ENCODE measurements around the gene ST8SIA2.
"Not testable (repeated sequence)": the region's sequence is repeated elsewhere in the genome, so short reads cannot be mapped to it uniquely, and the experiment has no call there.

The ST8SIA2 gene

GRCh38 chr15:92473756-92474155 is 80.1 kb downstream of the ST8SIA2 start:
- Histone ChIP-seq H3K14ac (ENCODE audit: low read length) (no peak overlapping the region), H3K23ac (ENCODE audit: low read depth, low read length, poor library complexity) (no peak overlapping the region), H3K79me1 (ENCODE audit: low read depth, low read length) (peaks cover 3% of the 10 kb centered on the region), H3K4me3 (ENCODE audit: low read length in 2 of 2) (no peak overlapping the region), H3K27ac (replicated peaks; ENCODE audit: low read length) (no peak overlapping the region), H2BK12ac (ENCODE audit: low read length) (no peak overlapping the region), H3K18ac (ENCODE audit: low read length) (peak overlapping the region; percentile 15), H2AFZ (ENCODE audit: low read length) (no peak overlapping the region), H4K8ac (ENCODE audit: low read depth, low read length) (no peak overlapping the region), H3K4me1 (ENCODE audit: control insufficient read depth in 2 of 2, insufficient read depth in 1 of 2, low read depth in 1 of 2, low read length in 2 of 2) (peaks cover 3 to 7% of the 10 kb centered on the region in 2 donors), H2BK5ac (ENCODE audit: low read length) (no peak overlapping the region), H2AK5ac (ENCODE audit: low read depth, low read length) (peak overlapping the region; percentile 12), H4K91ac (ENCODE audit: low read depth, low read length, poor library complexity) (no peak overlapping the region), H3K9ac (ENCODE audit: low read depth, low read length, poor library complexity) (no peak overlapping the region), H3K9me3 (replicated peaks in 1 of 2; ENCODE audit: control insufficient read depth in 2 of 2, insufficient read depth in 1 of 2, low read depth in 1 of 2, low read length in 2 of 2) (no peaks in the 10 kb centered on the region), H2BK120ac (ENCODE audit: low read depth, low read length) (no peak overlapping the region), H3K4me2 (ENCODE audit: insufficient read depth, low read length, poor library complexity, severe bottlenecking) (no peak overlapping the region), H3K27me3 (ENCODE audit: control insufficient read depth in 3 of 3, insufficient read depth in 3 of 3, low read depth in 1 of 3, low read length in 3 of 3) (no peaks in the 10 kb centered on the region), H3K4ac (ENCODE audit: low read length) (no peak overlapping the region), H3K36me3 (replicated peaks in 1 of 2; ENCODE audit: control insufficient read depth in 2 of 2, insufficient read depth in 2 of 2, low read length in 2 of 2) (no peaks in the 10 kb centered on the region), H2BK15ac (ENCODE audit: low read length) (no peak overlapping the region)
- DNase-seq (ENCODE audit: low spot score), result no peak
- WGBS, 2 donors (ENCODE audit: extremely low coverage in 2 of 2, insufficient read length in 2 of 2, insufficient replicate concordance in 1 of 2), result no CpG with 5 or more reads among the region's 12 CpGs

GRCh38 chr15:92479730-92480129 is 86.0 kb downstream of the ST8SIA2 start:
- DNase-seq (ENCODE audit: low spot score); H3K18ac ChIP-seq (ENCODE audit: low read length); H3K4me3 ChIP-seq (ENCODE audit: low read length in 2 of 2); H3K9me3 ChIP-seq (replicated peaks in 1 of 2; ENCODE audit: control insufficient read depth in 2 of 2, insufficient read depth in 1 of 2, low read depth in 1 of 2, low read length in 2 of 2); H2BK15ac ChIP-seq (ENCODE audit: low read length); H3K14ac ChIP-seq (ENCODE audit: low read length); H4K8ac ChIP-seq (ENCODE audit: low read depth, low read length); H3K4ac ChIP-seq (ENCODE audit: low read length); H2BK12ac ChIP-seq (ENCODE audit: low read length); H2BK5ac ChIP-seq (ENCODE audit: low read length); H3K23ac ChIP-seq (ENCODE audit: low read depth, low read length, poor library complexity); H2BK120ac ChIP-seq (ENCODE audit: low read depth, low read length); H3K27me3 ChIP-seq (ENCODE audit: control insufficient read depth in 3 of 3, insufficient read depth in 3 of 3, low read depth in 1 of 3, low read length in 3 of 3); H2AFZ ChIP-seq (ENCODE audit: low read length); H4K91ac ChIP-seq (ENCODE audit: low read depth, low read length, poor library complexity); H3K27ac ChIP-seq (replicated peaks; ENCODE audit: low read length); H3K4me2 ChIP-seq (ENCODE audit: insufficient read depth, low read length, poor library complexity, severe bottlenecking); H3K9ac ChIP-seq (ENCODE audit: low read depth, low read length, poor library complexity); H3K4me1 ChIP-seq (ENCODE audit: control insufficient read depth in 2 of 2, insufficient read depth in 1 of 2, low read depth in 1 of 2, low read length in 2 of 2); H3K36me3 ChIP-seq (replicated peaks in 1 of 2; ENCODE audit: control insufficient read depth in 2 of 2, insufficient read depth in 2 of 2, low read length in 2 of 2); H3K79me1 ChIP-seq (ENCODE audit: low read depth, low read length); H2AK5ac ChIP-seq (ENCODE audit: low read depth, low read length): not testable (repeated sequence)
- WGBS, 2 donors (ENCODE audit: extremely low coverage in 2 of 2, insufficient read length in 2 of 2, insufficient replicate concordance in 1 of 2), result no CpG with 5 or more reads among the region's 2 CpGs

- H2BK5ac ChIP-seq (ENCODE audit: low read length), result no peak overlapping the region
Measured at GRCh38 chr15:92480361-92480760, 86.7 kb downstream of the ST8SIA2 start.

GRCh38 chr15:92485441-92485840 is 91.8 kb downstream of the ST8SIA2 start:
- Histone ChIP-seq H3K4ac (ENCODE audit: low read length) (no peak overlapping the region), H3K9me3 (replicated peaks in 1 of 2; ENCODE audit: control insufficient read depth in 2 of 2, insufficient read depth in 1 of 2, low read depth in 1 of 2, low read length in 2 of 2) (peaks cover 0 to 3% of the 10 kb centered on the region in 2 donors), H3K4me3 (ENCODE audit: low read length in 2 of 2) (no peak overlapping the region)

More at GRCh38 chr15:92480361-92480760, 86.7 kb downstream of the ST8SIA2 start:
- H4K91ac ChIP-seq (ENCODE audit: low read depth, low read length, poor library complexity), result no peak overlapping the region
- H3K4ac ChIP-seq (ENCODE audit: low read length), result no peak overlapping the region
- no peak overlapping the region for H3K23ac ChIP-seq (ENCODE audit: low read depth, low read length, poor library complexity)
- H2BK12ac ChIP-seq (ENCODE audit: low read length), result no peak overlapping the region
- no peaks in the 10 kb centered on the region for H3K79me1 ChIP-seq (ENCODE audit: low read depth, low read length)
- no peaks in the 10 kb centered on the region for H3K27me3 ChIP-seq (ENCODE audit: control insufficient read depth in 3 of 3, insufficient read depth in 3 of 3, low read depth in 1 of 3, low read length in 3 of 3)
- H3K27ac ChIP-seq (replicated peaks; ENCODE audit: low read length), result no peak overlapping the region
- no peak overlapping the region for H3K14ac ChIP-seq (ENCODE audit: low read length)
- no peak overlapping the region for H3K4me3 ChIP-seq (ENCODE audit: low read length in 2 of 2)
- no CpG with 5 or more reads among the region's 4 CpGs for WGBS, 2 donors (ENCODE audit: extremely low coverage in 2 of 2, insufficient read length in 2 of 2, insufficient replicate concordance in 1 of 2)
- no peak overlapping the region for H4K8ac ChIP-seq (ENCODE audit: low read depth, low read length)
- H3K4me1 ChIP-seq (ENCODE audit: control insufficient read depth in 2 of 2, insufficient read depth in 1 of 2, low read depth in 1 of 2, low read length in 2 of 2), result peaks cover 0 to 7% of the 10 kb centered on the region in 2 donors
- no peak overlapping the region for H3K18ac ChIP-seq (ENCODE audit: low read length)
- H2AFZ ChIP-seq (ENCODE audit: low read length), result no peak overlapping the region
- no peaks in the 10 kb centered on the region for H3K9me3 ChIP-seq (replicated peaks in 1 of 2; ENCODE audit: control insufficient read depth in 2 of 2, insufficient read depth in 1 of 2, low read depth in 1 of 2, low read length in 2 of 2)
- H2BK15ac ChIP-seq (ENCODE audit: low read length), result no peak overlapping the region
- no peak for DNase-seq (ENCODE audit: low spot score)
- H2BK120ac ChIP-seq (ENCODE audit: low read depth, low read length), result no peak overlapping the region
- no peaks in the 10 kb centered on the region for H3K36me3 ChIP-seq (replicated peaks in 1 of 2; ENCODE audit: control insufficient read depth in 2 of 2, insufficient read depth in 2 of 2, low read length in 2 of 2)
- no peak overlapping the region for H2AK5ac ChIP-seq (ENCODE audit: low read depth, low read length)
- no peak overlapping the region for H3K4me2 ChIP-seq (ENCODE audit: insufficient read depth, low read length, poor library complexity, severe bottlenecking)
- H3K9ac ChIP-seq (ENCODE audit: low read depth, low read length, poor library complexity), result no peak overlapping the region

More at GRCh38 chr15:92485441-92485840, 91.8 kb downstream of the ST8SIA2 start:
- no peak overlapping the region for H3K9ac ChIP-seq (ENCODE audit: low read depth, low read length, poor library complexity)
- H2AFZ ChIP-seq (ENCODE audit: low read length), result no peak overlapping the region
- no peak overlapping the region for H4K91ac ChIP-seq (ENCODE audit: low read depth, low read length, poor library complexity)
- H3K18ac ChIP-seq (ENCODE audit: low read length), result no peak overlapping the region
- H3K27ac ChIP-seq (replicated peaks; ENCODE audit: low read length), result no peak overlapping the region
- no peak overlapping the region for H3K14ac ChIP-seq (ENCODE audit: low read length)
- H2AK5ac ChIP-seq (ENCODE audit: low read depth, low read length), result no peak overlapping the region
- no peak overlapping the region for H3K23ac ChIP-seq (ENCODE audit: low read depth, low read length, poor library complexity)
- H3K27me3 ChIP-seq (ENCODE audit: control insufficient read depth in 3 of 3, insufficient read depth in 3 of 3, low read depth in 1 of 3, low read length in 3 of 3), result no peaks in the 10 kb centered on the region
- H3K4me1 ChIP-seq (ENCODE audit: control insufficient read depth in 2 of 2, insufficient read depth in 1 of 2, low read depth in 1 of 2, low read length in 2 of 2), result no peaks in the 10 kb centered on the region
- no peaks in the 10 kb centered on the region for H3K36me3 ChIP-seq (replicated peaks in 1 of 2; ENCODE audit: control insufficient read depth in 2 of 2, insufficient read depth in 2 of 2, low read length in 2 of 2)
- DNase-seq (ENCODE audit: low spot score), result no peak
- H3K4me2 ChIP-seq (ENCODE audit: insufficient read depth, low read length, poor library complexity, severe bottlenecking), result no peak overlapping the region
- no peak overlapping the region for H2BK120ac ChIP-seq (ENCODE audit: low read depth, low read length)
- no peak overlapping the region for H2BK15ac ChIP-seq (ENCODE audit: low read length)
- WGBS, 2 donors (ENCODE audit: extremely low coverage in 2 of 2, insufficient read length in 2 of 2, insufficient replicate concordance in 1 of 2), result no CpG with 5 or more reads among the region's 1 CpG
- H2BK12ac ChIP-seq (ENCODE audit: low read length), result no peak overlapping the region
- no peak overlapping the region for H2BK5ac ChIP-seq (ENCODE audit: low read length)
- H3K79me1 ChIP-seq (ENCODE audit: low read depth, low read length), result no peaks in the 10 kb centered on the region
- H4K8ac ChIP-seq (ENCODE audit: low read depth, low read length), result no peak overlapping the region
